CD4-positive, alpha-beta T cell treated with Interleukin-17A for 1 hour (primary cell): Measurements from ENCODE around the gene MOB3A.
"Not testable (repeated sequence)": the region's sequence is repeated elsewhere in the genome, so short reads cannot be mapped to it uniquely, and the experiment has no call there.

ENCODE experiments used
- DNase-seq: peaks from one replicate; pipeline ENCODE4 v3.0.0-alpha.2; 2020

Gene MOB3A

GRCh38 chr19:2101417-2102335 lies 5.5 kb upstream of the MOB3A start:
- DNase-seq = no peak

DNA sequence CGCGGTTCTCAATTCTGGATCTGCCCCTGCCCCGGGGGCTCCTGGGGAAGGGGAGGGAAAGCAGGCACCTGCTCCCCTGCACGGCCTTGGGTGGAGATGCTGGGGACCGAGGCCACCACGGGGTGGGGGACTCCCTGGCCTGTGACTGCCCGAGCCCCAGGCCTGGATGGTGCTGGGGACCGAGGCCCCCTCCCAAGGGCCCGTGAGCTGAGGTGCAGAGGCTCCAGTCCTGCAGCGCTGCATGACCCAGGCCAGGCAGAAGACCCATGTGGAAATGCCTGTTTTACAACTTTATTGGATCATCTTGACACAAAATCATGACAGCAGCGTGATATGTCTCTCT lies 4.6 kb upstream of the MOB3A start:
- no peak for DNase-seq

GRCh38 chr19:2099937-2100718 lies 4.0 kb upstream of the MOB3A start:
- no peak for DNase-seq

DNA sequence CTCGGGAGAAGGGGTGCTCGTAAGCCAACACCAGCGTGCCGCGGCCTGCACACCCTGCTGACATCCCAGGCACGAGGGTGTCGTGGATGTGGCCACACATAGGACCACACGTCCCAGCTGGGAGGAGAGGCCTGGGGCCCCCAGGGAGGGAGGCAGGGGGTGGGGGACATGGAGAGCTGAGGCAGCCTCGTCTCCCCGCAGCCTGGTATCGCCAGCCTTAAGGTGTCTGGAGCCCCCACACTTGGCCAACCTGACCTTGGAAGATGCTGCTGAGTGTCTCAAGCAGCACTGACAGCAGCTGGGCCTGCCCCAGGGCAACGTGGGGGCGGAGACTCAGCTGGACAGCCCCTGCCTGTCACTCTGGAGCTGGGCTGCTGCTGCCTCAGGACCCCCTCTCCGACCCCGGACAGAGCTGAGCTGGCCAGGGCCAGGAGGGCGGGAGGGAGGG lies 3.0 kb upstream of the MOB3A start:
- DNase-seq = no peak

- DNase-seq = no peak
These were observed 1.8 kb upstream of the MOB3A start for GRCh38 chr19:2097886-2098327.

DNA sequence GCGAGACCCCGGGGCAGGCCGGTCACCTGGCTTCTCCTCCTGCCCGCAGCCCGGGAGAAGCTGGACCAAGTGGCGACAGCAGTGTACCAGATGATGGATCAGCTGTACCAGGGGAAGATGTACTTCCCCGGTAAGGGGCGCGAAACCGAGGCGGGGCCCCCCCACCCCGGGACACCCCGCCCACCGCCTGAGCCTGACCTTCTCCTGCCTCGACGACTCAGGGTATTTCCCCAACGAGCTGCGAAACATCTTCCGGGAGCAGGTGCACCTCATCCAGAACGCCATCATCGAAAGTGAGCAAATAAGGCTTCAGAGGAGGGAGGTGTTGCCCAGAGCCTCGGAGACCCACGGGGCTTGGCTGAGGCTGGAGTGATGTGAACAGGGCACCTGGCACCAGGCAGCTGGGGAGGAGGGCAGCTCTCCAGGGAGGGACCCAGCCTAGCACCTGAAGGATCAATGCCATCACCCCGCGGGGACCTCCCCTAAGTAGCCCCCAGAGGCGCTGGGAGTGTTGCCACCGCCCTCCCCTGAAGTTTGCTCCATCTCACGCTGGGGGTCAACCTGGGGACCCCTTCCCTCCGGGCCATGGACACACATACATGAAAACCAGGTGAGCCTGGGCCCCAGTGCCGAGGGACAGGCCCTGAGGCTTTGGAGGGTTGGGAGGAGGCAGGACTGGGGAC lies 1.2 kb upstream of the MOB3A start:
- peak; percentile 79 for DNase-seq

GRCh38 chr19:2096480-2097202 lies 515 bp upstream of the MOB3A start, which contains the start of gene IZUMO4:
TSS of gene IZUMO4 (plus strand) at chr19:2096915. CDS start at chr19:2096946, 31 bp downstream.
- DNase-seq = peak; percentile 99

GRCh38 chr19:2091926-2092525 lies 4.1 kb downstream of the MOB3A start:
- not testable (repeated sequence) for DNase-seq

DNA sequence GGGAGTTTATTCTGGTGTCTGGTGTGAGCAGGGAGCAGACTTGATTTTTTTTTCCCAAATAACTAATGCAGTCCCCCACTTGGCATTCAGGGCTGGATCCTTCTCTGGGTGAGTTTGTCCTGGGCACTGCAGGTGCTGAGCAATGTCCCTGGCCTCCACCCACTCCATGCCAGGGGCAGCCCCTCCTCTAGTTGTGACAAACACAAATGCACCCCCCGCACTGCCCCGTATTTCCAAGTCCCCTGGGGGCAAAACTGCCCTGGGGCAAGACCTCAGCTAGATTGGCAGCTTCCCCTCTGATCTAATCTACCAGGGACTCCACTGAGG lies 6.4 kb downstream of the MOB3A start:
- no peak for DNase-seq

DNA sequence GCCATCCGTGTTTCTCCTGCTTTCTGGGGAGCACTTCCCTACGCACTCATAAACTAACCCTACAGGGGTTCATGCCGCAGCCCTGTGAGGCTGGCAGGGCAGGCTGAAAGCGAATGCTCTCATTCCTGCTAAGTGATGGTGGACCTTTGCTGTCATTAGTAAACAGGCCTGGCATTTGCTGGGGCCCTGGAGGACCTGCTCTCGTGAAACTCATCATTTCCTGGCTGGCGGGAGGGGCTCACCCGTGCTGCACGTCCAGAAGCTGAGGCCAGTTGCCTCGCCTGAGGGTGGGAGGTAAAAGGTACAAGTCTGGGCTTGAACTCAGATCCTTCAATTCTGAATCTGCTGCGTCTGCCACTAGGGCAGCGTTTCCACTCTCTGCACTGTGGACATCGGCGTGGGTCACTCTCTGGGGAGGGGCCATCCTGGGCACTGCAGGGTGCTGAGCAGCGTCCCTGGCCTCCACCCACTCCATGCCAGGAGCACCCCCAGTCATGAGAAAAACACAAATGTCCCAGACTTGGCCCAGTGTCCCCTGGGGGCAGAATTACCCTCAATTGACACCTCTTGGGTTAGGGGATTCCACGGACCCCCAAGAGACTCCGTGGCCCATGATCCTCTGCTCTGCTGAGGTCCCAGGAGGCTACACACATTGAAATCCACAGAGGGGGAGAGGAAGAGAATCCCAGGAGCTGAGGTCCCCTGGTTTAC lies 7.0 kb downstream of the MOB3A start:
- no peak for DNase-seq

GRCh38 chr19:2087621-2088100 lies 8.5 kb downstream of the MOB3A start:
- DNase-seq = peak; percentile 64

DNA sequence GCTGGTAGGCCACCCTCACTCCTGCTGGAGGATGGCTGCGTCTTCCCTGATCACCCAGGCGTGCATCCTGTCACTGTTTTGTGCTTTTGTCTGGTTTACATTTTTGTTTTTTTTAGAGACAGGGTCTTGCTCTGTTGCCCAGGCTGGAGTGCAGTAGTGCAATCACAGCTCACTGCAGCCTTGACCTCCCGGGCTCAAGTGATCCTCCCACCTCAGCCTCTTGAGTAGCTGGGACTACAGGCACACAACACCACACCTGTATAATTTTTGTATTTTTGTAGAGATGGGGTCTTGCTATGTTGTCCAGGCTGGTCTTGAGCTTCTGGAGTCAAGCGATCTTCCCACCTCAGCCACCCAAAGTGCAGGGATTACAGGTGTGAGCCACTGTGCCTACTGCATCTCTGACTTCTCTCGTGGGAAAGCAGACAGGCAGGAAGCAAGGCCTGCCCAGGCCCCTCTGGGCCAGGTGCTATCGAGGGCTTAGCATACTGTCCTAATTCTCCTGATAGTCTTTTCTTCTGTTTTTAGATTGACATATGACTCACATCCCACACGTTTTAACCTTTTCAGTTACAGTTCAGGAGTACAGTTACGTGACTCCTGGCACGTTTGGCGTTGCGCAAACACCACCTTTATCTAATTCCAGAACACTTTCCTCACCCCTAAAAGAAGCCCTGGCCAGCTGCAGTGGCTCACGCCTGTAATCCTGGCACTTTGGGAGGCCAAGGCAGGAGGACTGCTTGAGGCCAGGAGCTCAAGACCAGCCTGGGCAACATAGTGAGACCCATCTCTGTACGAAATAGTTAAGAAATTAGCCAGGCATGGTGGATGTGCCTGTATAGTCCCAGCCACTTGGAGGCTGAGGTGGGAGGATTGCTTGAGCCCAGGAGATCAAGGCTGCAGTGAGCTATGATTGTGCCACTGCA lies 9.2 kb downstream of the MOB3A start:
- DNase-seq = not testable (repeated sequence)

DNA sequence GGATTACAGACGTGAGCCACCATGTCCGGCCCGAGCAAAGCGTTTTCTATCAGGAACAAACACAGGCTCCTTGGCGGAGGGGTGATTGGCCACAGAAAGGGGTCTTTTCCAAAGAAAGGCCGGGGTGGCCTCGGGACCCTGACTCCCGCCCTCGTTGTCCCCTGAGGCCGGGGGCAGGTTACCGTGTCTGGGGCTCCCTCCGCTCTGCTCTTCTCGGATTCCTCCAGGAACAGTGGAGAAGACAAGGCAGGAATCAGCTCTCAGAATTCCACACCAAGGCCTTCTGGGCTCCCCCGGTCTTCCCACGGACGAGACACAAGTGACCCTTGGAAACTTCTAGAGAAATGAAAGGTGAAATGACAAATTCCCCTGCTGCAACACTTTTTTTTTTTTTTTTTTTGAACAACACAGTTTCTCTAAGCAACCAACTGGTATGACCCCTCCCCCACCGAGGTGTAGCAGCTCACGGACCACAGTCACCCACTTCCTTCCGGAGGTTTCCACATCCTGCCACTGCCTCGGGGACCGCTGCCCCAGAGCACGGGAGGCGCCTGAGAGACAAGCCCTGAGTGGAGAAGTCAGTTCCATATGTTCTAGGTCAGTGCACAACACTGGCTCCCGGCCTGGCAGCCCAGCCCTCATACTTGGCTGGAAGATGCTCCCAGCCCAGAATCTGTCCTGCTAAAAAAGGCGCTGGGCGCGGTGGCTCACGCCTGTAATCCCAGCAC lies 11.0 kb downstream of the MOB3A start:
- DNase-seq = peak; percentile 97

GRCh38 chr19:2083174-2083854 lies 12.8 kb downstream of the MOB3A start:
- peak; percentile 82 for DNase-seq

DNA sequence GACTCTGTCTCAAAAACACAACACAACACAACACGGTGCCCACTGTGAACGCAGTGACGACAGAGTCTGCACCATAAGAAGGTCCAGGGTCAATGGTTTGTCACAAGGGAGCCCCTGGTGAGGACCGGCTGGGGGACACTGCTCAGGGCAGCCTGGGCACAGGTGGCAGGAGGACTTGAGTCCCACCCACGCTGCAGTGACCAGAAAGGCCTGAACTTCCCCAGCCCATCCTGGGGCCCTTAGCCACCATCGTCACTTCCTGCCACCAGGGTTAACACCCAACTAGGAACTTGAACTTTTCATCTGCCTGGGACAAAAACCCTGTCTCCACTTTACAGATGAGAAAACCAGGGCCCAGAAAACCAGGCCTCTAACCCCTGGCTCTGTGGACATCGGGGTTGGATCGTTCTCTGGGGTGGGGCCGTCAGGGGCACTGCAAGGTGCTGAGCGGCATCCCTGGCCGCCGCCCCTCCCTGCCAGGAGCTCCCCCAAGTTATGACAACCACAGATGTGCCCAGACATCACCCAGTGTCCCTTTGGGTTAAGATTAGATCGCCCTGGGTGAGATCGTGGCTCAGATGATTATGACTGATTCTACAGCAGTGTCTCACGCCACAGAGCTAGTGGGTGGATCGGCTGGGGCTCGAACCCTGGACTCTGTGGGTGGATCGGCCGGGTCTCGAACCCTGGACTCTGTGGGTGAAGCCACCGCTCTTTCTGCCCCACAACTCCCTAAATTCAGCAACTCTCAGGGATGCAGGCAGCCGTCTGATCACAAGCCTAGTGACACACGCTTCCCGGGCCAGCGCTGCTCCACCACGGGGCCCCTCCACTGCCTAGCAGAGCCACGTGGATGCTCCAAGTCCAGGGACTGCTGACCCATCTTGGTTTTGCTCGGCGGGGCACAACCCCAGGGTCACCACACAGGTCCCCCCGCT lies 14.0 kb downstream of the MOB3A start:
- peak; percentile 79 for DNase-seq

DNA sequence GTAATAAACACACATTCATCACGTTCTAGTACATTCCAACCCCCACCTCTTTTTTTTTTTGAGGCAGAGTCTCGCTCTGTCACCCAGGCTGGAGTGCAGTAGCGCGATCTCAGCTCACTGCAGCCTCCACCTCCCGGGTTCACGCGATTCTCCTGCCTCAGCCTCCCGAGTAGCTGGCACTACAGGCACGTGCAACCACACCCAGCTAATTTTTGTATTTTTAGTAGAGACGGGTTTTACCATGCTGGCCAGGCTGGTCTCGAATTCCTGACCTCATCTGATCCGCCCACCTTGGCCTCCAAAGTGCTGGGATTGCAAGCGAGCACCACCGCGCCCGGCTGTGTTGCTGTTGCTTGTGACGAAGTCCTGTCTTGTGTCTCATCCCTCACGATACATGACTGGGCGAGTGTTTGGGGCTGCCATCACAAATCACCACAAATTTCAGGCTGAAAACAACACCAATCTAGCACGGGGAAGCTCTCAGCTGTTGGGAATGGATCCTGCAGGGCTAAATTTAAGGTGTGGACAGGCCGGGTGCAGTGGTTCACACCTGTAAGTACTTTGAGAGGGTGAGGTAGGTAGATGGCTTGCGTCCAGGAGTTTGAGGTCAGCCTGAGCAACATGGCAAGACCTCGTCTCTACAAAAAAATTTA lies 15.7 kb downstream of the MOB3A start:
- no peak for DNase-seq

GRCh38 chr19:2079865-2080301 lies 16.2 kb downstream of the MOB3A start:
- no peak for DNase-seq
